ENCODE measurements around the gene TMEM234. TPM values are rescaled to one million over a fixed set of nuclear protein-coding genes. Genes with fewer than 3 reads are reported as not detected.

Gene TMEM234
- total and polyA plus RNA-seq, 2 of the 8 experiments (the other 6 are each of a cell fraction or from before 2014, with no cell fraction given): 8.7 to 8.9 TPM

DNA sequence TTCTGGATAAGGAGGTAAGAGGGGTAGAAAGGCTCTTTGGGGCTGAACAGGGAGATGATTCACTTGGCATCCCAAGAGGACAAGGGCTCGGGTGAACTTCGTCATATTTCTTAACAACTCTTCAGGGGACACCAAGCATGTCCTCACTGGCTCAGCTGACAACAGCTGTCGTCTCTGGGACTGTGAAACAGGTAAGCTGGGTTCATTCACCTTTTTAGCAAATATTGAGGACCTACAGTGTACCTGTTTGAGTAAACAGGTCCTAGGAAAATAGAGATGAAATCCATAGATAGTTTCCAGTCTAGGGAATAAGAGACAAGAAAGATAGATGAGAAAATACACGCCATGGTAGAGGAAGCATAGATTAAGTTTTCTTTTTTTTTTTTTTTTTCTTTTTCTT, 2.1 kb upstream of the TMEM234 start (continued):
- TF ChIP-seq ASH2L (IDR thresholded peaks at IDR 0.05; ENCODE audit: low read length) (no peak), TBP (IDR thresholded peaks at IDR 0.05; ENCODE audit: low read depth, low read length) (no peak), GABPA (IDR thresholded peaks at IDR 0.05; ENCODE audit: borderline replicate concordance, insufficient read depth, low read length) (no peak), SP4 (IDR thresholded peaks at IDR 0.05; ENCODE audit: low read length) (no peak), POLR2A (IDR thresholded peaks at IDR 0.05; ENCODE audit: control extremely low read depth in 1 of 2, low read depth in 2 of 2, low read length in 2 of 2) (no peak), POU5F1 (IDR thresholded peaks at IDR 0.05; ENCODE audit: low read depth, low read length) (no peak)
- TF ChIP-seq, protein P1, sequence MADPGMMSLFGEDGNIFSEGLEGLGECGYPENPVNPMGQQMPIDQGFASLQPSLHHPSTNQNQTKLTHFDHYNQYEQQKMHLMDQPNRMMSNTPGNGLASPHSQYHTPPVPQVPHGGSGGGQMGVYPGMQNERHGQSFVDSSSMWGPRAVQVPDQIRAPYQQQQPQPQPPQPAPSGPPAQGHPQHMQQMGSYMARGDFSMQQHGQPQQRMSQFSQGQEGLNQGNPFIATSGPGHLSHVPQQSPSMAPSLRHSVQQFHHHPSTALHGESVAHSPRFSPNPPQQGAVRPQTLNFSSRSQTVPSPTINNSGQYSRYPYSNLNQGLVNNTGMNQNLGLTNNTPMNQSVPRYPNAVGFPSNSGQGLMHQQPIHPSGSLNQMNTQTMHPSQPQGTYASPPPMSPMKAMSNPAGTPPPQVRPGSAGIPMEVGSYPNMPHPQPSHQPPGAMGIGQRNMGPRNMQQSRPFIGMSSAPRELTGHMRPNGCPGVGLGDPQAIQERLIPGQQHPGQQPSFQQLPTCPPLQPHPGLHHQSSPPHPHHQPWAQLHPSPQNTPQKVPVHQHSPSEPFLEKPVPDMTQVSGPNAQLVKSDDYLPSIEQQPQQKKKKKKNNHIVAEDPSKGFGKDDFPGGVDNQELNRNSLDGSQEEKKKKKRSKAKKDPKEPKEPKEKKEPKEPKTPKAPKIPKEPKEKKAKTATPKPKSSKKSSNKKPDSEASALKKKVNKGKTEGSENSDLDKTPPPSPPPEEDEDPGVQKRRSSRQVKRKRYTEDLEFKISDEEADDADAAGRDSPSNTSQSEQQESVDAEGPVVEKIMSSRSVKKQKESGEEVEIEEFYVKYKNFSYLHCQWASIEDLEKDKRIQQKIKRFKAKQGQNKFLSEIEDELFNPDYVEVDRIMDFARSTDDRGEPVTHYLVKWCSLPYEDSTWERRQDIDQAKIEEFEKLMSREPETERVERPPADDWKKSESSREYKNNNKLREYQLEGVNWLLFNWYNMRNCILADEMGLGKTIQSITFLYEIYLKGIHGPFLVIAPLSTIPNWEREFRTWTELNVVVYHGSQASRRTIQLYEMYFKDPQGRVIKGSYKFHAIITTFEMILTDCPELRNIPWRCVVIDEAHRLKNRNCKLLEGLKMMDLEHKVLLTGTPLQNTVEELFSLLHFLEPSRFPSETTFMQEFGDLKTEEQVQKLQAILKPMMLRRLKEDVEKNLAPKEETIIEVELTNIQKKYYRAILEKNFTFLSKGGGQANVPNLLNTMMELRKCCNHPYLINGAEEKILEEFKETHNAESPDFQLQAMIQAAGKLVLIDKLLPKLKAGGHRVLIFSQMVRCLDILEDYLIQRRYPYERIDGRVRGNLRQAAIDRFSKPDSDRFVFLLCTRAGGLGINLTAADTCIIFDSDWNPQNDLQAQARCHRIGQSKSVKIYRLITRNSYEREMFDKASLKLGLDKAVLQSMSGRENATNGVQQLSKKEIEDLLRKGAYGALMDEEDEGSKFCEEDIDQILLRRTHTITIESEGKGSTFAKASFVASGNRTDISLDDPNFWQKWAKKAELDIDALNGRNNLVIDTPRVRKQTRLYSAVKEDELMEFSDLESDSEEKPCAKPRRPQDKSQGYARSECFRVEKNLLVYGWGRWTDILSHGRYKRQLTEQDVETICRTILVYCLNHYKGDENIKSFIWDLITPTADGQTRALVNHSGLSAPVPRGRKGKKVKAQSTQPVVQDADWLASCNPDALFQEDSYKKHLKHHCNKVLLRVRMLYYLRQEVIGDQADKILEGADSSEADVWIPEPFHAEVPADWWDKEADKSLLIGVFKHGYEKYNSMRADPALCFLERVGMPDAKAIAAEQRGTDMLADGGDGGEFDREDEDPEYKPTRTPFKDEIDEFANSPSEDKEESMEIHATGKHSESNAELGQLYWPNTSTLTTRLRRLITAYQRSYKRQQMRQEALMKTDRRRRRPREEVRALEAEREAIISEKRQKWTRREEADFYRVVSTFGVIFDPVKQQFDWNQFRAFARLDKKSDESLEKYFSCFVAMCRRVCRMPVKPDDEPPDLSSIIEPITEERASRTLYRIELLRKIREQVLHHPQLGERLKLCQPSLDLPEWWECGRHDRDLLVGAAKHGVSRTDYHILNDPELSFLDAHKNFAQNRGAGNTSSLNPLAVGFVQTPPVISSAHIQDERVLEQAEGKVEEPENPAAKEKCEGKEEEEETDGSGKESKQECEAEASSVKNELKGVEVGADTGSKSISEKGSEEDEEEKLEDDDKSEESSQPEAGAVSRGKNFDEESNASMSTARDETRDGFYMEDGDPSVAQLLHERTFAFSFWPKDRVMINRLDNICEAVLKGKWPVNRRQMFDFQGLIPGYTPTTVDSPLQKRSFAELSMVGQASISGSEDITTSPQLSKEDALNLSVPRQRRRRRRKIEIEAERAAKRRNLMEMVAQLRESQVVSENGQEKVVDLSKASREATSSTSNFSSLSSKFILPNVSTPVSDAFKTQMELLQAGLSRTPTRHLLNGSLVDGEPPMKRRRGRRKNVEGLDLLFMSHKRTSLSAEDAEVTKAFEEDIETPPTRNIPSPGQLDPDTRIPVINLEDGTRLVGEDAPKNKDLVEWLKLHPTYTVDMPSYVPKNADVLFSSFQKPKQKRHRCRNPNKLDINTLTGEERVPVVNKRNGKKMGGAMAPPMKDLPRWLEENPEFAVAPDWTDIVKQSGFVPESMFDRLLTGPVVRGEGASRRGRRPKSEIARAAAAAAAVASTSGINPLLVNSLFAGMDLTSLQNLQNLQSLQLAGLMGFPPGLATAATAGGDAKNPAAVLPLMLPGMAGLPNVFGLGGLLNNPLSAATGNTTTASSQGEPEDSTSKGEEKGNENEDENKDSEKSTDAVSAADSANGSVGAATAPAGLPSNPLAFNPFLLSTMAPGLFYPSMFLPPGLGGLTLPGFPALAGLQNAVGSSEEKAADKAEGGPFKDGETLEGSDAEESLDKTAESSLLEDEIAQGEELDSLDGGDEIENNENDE (IDR thresholded peaks at IDR 0.05; ENCODE audit: insufficient replicate concordance, low read length): no peak
- TF ChIP-seq, protein P2, sequence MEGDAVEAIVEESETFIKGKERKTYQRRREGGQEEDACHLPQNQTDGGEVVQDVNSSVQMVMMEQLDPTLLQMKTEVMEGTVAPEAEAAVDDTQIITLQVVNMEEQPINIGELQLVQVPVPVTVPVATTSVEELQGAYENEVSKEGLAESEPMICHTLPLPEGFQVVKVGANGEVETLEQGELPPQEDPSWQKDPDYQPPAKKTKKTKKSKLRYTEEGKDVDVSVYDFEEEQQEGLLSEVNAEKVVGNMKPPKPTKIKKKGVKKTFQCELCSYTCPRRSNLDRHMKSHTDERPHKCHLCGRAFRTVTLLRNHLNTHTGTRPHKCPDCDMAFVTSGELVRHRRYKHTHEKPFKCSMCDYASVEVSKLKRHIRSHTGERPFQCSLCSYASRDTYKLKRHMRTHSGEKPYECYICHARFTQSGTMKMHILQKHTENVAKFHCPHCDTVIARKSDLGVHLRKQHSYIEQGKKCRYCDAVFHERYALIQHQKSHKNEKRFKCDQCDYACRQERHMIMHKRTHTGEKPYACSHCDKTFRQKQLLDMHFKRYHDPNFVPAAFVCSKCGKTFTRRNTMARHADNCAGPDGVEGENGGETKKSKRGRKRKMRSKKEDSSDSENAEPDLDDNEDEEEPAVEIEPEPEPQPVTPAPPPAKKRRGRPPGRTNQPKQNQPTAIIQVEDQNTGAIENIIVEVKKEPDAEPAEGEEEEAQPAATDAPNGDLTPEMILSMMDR (IDR thresholded peaks at IDR 0.05; ENCODE audit: control extremely low read depth in 1 of 3, insufficient read depth in 1 of 3, low read depth in 1 of 3, low read length in 3 of 3): no peak

Measured in H1 (cell line).